NOMO-1 treated with dmso at 0.1 percent for 144 hours (cell line): ENCODE data around the gene GREM2.

Experiments used
- DNase-seq: peaks from one replicate; lab custom pipeline; 2025; ENCODE audit not compliant: unreplicated experiment; lab: John Stamatoyannopoulos, UW

GREM2 gene

DNA sequence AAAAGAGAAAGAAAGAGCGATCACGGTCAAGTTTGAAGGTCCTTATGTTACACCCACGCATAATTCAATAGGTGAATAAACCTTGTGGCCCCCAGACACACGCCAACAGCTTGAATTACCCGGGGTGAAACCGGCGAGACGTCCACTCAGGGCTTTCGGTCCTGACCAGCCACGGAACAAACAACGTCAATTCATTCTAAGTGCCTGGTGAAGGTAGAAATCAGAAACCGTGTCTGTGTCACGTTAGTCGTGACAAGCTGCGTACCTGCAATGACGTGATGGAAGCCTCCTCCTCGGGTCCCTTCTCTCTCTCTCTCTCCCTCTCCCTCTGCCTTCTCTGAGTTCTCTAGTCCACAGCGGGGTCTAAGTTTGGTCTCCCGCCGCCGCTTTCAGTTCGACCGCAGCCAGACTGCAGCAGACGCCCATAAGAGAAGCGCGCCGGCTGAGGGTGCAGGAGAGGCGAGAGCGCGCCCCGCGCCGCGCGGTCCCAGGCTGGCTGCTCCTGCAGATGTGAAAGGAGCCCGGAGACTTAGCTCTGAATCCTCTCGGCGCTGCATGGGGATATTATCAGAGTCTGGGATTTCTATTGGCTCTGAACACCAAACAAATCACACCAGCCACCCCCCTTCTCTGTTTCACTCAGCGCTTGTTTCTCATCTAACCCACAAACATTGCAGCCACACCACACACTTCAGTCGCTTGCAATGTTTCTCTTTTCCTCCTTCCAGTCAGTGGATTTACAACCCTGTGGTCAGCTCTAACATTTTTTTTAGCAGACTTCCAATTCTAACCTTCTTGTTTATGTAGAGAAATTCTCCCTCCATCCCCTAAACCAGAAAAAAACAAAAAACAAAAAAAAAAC, at the start of gene GREM2:
TSS of gene GREM2 (minus strand) at position 537 of the 862 bp plus-strand sequence. CDS start 118,680 bp downstream, outside the sequence.
- DNase-seq, result no peak

DNA sequence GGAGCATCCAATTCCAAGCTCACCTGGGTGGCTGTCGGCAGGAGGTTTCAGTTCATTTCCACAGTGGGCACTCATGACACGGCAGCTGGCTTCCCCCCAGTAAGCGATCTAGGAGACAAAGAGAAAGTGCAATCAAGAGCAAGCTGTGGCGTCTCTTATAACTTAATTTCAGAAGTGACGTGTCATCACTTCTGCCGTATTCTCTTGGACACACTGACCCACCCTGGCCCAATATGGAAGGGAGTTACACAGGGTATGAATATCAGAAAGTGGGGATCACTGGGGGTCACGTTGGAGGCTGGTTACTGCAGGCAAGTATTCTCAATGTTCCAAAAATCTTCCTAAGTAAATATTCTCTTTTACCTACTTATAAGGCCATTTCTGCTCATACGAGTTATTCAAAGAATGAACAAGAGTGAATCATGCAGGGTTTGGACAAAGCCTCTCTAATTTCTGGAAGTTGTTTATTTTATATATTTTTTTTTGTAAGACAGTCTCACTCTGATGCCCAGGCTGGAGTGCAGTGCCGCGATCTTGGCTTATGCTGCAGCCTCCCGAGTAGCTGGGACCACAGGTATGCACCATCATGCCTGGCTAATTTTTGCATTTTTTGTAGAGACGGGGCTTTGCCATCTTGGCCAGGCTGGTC, 46.5 kb upstream of the GREM2 start:
- DNase-seq, result no peak

GRCh38 chr1:240656531-240656930, 44.6 kb upstream of the GREM2 start:
- no peak for DNase-seq

- no peak for DNase-seq
Observed at GRCh38 chr1:240652961-240653409, 41.0 kb upstream of the GREM2 start.

DNA sequence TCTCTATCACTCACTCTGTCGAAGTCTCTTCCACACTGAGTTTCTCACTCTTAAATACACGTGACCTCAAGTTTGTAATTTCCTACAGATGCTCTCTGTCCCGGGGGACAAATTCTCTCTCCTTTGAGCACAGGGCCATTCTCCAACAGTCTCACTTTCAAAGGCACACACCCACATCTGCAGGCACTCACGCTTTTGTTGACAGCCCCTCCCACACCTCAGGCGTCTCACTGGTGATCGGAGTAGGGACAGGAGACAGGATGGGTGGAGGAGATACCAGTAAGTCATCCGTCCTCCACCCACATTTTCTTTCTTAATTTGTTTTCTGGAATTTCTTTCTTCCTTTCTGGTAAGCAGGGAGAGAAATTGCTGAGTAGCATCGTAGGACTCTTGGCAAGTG, 40.6 kb upstream of the GREM2 start:
- no peak for DNase-seq

GRCh38 chr1:240650877-240651276, 38.9 kb upstream of the GREM2 start:
- DNase-seq, result no peak

DNA sequence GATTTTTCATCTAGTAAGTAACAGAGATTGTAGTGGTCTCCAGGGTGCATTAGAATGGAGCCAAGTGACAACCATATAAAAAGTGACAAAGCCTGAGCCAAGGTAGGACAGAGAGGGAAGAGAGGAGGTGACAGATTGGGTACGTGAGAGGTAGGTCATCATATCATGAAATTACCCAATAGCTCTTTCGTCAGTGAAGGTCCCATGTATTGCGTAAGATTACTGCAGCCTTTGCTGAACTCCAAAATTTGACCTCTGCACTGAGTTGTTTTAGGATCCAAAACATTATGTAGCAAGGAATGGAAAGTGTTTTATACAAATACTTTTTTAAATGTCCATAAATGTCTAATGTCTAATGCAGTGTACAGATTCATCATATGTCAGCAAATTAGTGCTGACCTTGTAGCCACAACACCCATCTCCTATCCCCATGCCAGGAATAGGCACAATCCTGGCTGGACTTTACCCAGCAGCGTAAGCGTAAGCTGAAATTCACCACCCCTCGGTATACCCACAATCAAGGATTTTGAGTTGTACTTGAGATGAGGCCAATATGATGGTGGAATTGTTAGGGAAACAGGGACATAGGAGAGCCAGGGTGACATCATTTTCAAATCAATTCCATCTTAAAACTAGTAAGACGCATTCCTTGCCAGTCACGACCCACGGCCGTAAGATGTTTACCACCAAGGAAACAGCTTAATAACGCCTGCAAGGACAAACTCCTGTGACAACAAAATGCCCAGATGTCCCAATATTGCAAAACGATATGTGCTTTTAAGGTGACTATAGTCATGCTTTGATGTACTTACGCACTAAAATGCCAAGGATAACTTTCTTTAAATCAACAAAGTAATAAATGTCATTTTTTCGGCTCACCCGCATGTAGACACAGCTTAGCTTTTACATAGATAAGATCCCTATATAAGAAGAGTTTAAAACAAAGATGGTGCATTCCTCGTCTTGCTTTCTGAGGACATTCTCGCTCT, 38.1 kb upstream of the GREM2 start:
- DNase-seq, result no peak

GRCh38 chr1:240646571-240647240, 34.8 kb upstream of the GREM2 start:
- DNase-seq, result no peak

DNA sequence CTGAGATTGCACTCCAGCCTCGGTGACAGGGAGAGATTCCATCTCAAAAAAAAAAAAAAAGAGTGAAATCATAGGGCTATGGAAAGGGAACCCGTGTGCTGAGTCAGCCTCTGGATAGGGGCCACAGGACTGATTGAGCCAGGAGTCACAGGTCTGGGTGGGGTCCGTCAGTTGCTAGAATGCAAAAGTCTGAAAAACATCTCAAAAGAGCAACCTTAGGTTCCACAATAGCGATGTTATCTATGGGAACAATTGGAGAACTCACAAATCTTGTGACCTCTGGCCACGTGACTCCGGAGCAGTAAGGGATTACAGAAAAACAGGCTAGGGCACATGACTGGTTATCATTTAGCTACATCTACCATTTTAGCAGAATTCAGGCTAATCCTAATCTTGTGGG, 32.8 kb upstream of the GREM2 start:
- DNase-seq, result no peak

DNA sequence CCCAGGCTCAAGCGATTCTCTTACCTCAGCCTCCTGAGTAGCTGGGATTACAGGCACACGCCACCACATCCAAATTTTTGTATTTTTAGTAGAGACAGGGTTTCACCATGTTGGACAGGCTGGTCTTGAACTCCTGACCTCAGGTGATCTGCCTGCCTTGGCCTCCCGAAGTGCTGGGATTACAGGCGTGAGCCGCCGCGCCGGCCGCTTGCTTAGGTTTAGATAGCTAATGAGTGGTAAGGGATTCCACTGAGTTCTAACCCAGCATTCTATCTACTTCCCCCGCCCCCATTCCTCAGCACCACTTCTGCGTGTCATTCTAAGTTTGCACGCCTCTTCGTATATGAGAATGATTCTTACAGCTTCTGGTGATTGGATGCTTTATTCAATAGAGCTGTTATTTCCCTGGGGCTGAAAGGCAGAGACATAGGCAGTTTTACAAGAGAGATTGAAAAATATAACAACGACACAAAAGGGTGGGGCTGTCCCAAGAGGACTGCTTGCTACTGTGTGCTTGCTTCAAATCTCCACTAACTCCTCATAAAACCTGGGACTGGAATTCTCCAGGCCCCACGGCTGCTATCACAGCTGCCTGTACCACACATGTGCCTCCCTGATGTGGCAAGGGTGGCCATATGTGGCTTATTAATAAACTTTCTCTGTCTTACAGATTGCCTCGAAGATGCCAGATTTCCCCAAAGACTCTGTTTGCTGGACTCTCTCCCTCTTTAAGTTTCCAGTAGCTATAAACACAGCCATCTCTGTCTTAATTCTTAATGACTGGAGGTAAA, 23.7 kb upstream of the GREM2 start:
- DNase-seq, result no peak

DNA sequence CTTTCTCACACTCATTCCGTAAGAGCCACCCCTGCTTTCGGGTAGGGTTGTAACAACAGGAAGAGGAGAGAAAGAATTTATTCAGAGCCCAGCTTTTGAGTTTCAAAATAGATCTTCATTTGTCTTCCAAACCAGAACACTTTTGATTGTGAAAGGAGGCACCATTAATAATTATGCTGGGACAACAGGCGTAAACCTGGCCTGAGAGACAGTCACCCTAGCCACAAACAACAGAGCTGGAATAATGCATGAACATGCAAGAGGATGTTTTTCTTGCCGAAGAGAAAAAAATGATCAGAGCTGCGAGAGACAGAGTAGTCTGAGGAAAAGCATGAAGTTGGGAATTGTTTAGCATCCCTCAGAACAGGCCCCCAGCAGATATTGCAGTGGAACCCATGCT, 18.5 kb upstream of the GREM2 start:
- DNase-seq, result no peak

GRCh38 chr1:240621249-240621648, 9.3 kb upstream of the GREM2 start:
- no peak for DNase-seq

DNA sequence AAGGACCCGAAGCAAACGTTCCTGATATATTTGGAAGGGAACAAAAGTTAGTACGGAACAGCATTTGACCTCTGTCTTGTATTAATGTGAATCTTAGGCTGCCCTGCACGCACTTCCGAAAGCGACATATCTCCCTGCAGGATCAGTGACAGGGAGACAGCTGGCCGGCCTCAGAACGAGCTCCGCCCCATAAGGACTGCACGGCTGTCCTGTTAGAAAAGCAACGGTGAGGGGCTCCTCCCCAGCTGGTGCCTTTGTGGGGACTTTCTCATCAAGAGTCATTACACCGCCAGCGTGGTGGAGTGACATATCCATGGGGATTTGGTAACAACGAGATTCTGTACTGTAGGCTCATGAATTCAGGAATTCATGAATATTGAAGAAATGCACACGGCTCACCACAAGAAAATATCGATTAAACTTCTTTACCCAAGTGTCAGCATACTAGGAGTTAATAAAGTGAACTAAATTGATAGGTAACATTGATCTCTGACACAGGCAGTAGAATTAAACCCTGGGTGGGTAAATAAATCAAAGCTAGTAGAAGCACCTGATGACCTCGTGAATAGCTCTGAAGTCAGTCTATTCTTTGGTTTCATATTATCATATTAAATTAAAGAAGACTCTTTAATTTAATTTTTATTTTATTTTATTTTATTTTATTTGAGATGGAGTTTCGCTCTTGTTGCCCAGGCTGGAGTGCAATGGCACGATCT, 8.1 kb upstream of the GREM2 start:
- DNase-seq, result no peak

DNA sequence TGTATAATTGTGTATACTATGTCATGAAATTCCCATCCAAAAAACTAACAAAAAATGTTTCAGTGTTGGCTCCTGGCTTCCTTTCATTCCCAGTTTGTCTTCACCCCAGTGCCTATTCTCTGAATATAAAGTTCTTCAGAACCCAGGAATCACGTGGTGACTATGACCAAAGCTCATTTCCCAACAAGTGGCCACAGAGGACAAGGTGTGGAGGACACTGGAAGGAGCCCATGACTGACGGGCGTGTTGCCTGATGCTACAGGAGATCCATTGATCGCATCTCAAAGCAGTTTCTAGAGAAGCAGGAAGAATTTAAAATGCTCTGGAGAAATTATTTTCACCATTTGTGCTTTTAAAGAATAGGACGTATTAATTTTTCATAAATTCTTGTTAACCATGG, 7.4 kb upstream of the GREM2 start:
- DNase-seq, result no peak

DNA sequence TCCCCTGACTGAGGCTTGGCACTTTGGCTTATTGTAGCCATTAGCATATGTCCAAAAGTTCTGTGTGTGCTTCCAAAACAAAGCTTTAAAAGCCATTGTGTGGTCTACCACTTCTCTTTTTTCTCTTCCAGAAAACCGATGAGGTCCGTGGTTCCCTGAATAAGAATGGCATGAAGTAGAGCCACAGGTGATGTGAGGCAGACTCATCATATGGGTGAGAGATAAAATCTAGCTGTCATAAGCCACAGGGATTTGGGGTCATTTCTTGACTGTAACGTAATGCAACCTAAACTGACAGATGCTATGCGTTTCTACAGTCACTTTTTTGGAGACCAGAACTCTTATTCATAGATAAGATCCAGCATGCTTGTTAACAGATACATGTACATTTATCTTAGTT, 7.0 kb upstream of the GREM2 start:
- no peak for DNase-seq

GRCh38 chr1:240616018-240616417, 4.1 kb upstream of the GREM2 start:
- no peak for DNase-seq

DNA sequence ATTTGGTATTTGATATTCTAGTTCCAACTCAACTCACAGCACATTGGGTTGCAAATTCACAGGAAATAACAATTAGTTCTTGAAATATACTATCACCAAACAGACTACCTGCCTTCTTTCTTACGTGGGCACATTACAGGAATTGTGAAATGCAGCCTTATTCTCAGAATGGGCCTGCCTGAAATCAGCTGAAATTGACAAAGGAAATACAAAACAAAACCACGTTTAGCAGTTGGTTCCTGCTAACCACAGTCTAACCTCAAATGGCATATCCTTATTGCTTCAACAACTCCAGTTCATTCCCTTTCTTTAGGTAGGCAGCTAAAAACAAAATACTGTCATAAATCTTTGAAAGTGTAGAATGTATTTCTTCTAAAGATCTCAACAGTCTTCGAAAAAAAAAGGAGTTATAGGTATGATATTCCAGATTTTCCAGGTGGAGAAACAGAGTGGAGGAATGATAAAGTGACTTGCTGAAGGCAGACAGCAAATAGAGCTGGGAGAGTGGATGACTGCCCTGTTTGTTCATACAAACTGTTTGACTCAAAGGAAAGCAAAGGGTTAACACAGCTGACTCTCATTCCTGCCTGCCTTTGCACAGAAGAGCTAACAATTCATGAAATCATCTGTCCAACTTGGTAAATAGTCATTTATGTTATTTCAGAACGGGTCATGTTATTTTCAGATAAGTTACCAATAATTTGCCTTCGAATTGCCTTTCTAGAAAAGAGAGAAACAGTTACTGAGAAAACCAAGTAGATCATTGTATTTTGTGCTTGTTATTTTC, 1.6 kb upstream of the GREM2 start:
- no peak for DNase-seq

DNA sequence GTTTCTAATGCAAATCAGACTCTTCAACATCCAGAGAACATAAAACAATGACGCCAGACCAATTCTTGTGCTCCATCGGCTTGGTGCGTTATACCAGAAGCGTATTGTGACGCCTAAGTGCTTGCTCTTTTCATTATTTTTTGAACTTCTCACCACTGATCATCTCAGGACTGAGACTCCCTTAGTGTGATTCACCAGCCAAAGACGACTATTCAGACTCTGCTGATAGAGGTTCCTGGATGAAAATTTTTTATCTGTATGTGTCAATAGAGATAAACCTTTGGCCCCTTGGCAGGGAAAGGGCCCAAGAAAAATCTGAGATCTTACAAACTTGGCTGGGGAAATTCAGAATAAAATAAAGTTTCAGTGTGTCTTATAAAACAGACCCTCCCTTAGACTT, 856 bp upstream of the GREM2 start:
- no peak for DNase-seq

DNA sequence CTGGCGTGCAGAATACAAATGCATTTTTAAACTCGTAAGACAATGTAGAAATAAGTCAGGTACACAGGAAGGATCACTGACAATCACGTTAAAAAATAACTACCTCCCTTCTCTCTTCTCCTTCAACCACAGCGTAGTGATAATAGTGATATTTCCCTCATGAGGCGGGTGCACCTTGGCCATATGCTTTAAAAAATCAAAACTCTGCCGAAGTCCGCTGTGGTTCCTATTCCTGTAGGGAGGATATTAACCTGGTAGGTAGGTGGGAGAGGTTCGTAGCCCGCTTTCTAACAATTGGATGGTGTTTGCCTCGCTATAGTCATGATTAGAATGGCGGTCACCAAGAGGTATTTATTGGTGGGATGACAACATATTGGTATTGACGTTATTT, 732 bp downstream of the GREM2 start:
- no peak for DNase-seq
